ENCODE data around the gene RFXAP.

The RFXAP gene

GRCh38 chr13:36870050-36870692 is 51.1 kb downstream of the RFXAP start:
- no peak for DNase-seq (ENCODE audit: low spot score)

- no peak for DNase-seq (ENCODE audit: low spot score)
Observed at GRCh38 chr13:36872621-36873020, 53.6 kb downstream of the RFXAP start.

- DNase-seq (ENCODE audit: low spot score), result no peak
Observed at GRCh38 chr13:36875431-36875830, 56.4 kb downstream of the RFXAP start.

DNA sequence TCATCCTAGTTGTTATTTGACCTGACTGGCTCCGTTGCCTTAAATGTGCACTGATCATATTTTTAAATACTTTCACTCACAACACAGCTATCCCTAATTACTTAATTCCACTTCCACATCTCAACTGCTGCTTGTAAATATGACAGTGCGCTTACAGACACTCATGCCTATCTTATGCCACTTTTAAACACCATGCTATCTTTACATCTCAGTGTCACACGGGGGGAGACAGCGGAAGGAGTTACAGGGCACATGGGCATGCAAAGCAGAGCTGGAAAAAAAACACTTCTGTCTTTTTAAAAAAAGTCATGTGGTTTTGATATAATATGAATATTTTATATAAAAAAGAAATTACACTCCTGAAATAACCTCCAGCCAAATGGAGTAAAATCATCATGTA is 56.9 kb downstream of the RFXAP start:
- DNase-seq (ENCODE audit: low spot score), result no peak
